ENCODE data around the gene CREB5.

Gene CREB5

DNA sequence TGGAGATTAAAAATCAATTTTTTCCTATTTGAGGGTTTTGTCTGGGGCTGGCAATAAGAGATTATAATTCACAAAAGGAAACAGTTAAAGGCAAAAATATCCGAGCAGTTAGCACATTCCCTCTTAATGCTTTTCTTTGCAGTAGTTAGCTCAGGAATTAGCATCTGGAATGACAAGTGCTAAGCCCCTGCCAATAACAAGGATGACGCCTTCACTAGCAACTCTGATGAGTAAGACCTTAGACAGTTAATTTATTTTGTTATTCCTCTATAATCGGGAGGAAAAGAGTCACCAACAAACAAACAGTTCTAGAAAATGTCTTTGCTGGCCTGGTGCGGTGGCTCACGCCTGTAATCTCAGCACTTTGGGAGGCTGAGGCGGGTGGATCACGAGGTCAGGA is 394.5 kb downstream of the CREB5 start:
- no peaks in the 10 kb centered on the region for H3K27me3 ChIP-seq (ENCODE audit: control insufficient read depth, insufficient read depth, low read length)
- H3K79me2 ChIP-seq, result no peaks in the 10 kb centered on the region
- no peaks in the 10 kb centered on the region for H3K36me3 ChIP-seq (ENCODE audit: control insufficient read depth, insufficient read depth, low read length)
- no peak overlapping the region for H2AFZ ChIP-seq
- H3K27ac ChIP-seq, result no peak overlapping the region
- TF ChIP-seq, protein P1, sequence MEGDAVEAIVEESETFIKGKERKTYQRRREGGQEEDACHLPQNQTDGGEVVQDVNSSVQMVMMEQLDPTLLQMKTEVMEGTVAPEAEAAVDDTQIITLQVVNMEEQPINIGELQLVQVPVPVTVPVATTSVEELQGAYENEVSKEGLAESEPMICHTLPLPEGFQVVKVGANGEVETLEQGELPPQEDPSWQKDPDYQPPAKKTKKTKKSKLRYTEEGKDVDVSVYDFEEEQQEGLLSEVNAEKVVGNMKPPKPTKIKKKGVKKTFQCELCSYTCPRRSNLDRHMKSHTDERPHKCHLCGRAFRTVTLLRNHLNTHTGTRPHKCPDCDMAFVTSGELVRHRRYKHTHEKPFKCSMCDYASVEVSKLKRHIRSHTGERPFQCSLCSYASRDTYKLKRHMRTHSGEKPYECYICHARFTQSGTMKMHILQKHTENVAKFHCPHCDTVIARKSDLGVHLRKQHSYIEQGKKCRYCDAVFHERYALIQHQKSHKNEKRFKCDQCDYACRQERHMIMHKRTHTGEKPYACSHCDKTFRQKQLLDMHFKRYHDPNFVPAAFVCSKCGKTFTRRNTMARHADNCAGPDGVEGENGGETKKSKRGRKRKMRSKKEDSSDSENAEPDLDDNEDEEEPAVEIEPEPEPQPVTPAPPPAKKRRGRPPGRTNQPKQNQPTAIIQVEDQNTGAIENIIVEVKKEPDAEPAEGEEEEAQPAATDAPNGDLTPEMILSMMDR (IDR thresholded peaks at IDR 0.05), result no peak
- no peaks in the 10 kb centered on the region for H3K4me1 ChIP-seq
- H3K4me3 ChIP-seq (ENCODE audit: low read depth, low read length), result no peak overlapping the region
- no peaks in the 10 kb centered on the region for H3K9me3 ChIP-seq (ENCODE audit: control insufficient read depth, low read length)
- no peak overlapping the region for H3K4me2 ChIP-seq (ENCODE audit: low read length)
- H3K9ac ChIP-seq, result no peak overlapping the region

DNA sequence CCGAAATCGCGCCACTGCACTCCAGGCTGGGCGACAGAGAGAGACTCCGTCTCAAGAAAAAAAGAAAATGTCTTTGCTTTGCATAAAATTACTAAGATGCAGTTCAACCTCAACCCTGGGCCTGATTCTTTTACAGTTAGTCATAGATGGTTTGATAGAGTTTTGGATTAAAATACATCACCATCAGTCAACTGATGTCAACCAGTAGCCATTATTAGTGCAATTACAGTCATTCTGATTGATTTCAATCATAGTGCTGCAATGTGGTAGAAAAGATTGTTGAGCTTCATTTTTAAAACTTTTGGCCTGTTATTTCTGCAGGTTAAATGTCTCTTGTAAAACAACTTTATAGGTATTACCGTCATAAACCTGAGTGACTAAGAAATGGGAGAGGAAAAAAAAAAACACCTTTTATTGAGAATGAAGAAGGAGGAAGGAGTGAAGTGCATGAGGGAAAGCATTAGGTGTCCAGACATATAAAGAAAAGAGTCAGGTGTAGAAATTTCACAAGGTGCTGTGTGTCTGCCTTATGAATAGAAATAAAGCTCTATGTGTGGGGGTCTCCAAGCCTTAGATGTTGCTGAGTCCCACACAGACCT is 395.2 kb downstream of the CREB5 start:
- Histone ChIP-seq H3K9ac (no peak overlapping the region), H2AFZ (no peak overlapping the region), H3K9me3 (ENCODE audit: control insufficient read depth, low read length) (no peaks in the 10 kb centered on the region), H3K4me3 (ENCODE audit: low read depth, low read length) (no peak overlapping the region), H3K4me2 (ENCODE audit: low read length) (no peak overlapping the region), H3K79me2 (no peaks in the 10 kb centered on the region), H3K4me1 (no peaks in the 10 kb centered on the region), H3K36me3 (ENCODE audit: control insufficient read depth, insufficient read depth, low read length) (no peaks in the 10 kb centered on the region), H3K27me3 (ENCODE audit: control insufficient read depth, insufficient read depth, low read length) (no peaks in the 10 kb centered on the region), H3K27ac (no peak overlapping the region)
- TF ChIP-seq, protein P1 (IDR thresholded peaks at IDR 0.05), result no peak

DNA sequence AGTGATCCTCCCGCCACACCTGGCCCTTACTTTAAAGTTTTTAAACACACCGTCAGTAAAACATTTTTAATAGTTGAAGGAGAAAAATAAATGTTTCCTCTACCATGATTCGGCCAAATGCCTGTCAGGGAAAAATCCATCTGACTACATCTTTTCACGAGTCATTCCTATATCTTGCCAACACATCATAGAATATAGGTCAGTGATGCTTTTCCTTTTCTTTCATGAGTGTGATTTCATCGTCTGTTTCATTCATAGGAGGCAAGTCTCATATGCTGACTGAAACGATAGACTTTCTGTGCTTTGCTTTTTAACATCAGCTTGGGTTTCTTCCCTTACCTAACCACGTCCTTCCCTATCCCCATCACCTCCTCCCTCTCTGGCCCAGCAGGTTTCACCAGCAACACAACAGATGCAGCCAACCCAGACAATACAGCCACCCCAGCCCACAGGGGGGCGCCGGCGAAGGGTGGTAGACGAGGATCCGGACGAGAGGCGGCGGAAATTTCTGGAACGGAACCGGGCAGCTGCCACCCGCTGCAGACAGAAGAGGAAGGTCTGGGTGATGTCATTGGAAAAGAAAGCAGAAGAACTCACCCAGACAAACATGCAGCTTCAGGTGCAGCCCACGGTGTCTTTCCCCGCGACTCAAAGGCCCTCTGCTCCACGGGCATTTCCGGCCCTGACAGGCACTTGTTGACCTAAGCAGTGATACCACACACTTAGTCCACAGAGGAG is 396.6 kb downstream of the CREB5 start:
- no peaks in the 10 kb centered on the region for H3K9me3 ChIP-seq (ENCODE audit: control insufficient read depth, low read length)
- no peaks in the 10 kb centered on the region for H3K27me3 ChIP-seq (ENCODE audit: control insufficient read depth, insufficient read depth, low read length)
- no peak overlapping the region for H3K4me2 ChIP-seq (ENCODE audit: low read length)
- no peaks in the 10 kb centered on the region for H3K4me1 ChIP-seq
- TF ChIP-seq, protein P1 (IDR thresholded peaks at IDR 0.05), result no peak
- H3K9ac ChIP-seq, result no peak overlapping the region
- no peak overlapping the region for H2AFZ ChIP-seq
- H3K27ac ChIP-seq, result no peak overlapping the region
- H3K79me2 ChIP-seq, result no peaks in the 10 kb centered on the region
- no peak overlapping the region for H3K4me3 ChIP-seq (ENCODE audit: low read depth, low read length)
- no peaks in the 10 kb centered on the region for H3K36me3 ChIP-seq (ENCODE audit: control insufficient read depth, insufficient read depth, low read length)

DNA sequence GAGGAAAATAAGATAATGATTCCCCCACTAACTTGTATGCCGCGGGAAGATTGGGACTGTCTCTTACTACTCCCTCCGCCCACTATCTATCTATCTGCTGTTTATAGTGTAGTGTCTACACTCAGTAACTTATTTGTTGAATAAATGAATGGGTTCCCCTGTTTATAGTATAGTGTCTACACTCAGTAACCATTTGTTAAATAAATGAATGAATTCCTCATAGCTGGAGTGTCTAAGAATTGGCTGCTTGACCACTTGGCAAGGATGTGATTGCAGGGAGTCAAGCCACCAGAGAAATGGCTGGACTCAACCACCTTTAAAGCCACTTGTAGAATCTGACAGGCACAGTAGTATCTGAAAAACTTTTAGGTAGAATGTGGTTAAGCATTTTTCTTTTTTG is 398.7 kb downstream of the CREB5 start:
- H3K9me3 ChIP-seq (ENCODE audit: control insufficient read depth, low read length), result no peaks in the 10 kb centered on the region

More for the DNA sequence above, 398.7 kb downstream of the CREB5 start:
- no peak overlapping the region for H2AFZ ChIP-seq
- no peaks in the 10 kb centered on the region for H3K79me2 ChIP-seq
- no peak overlapping the region for H3K27ac ChIP-seq
- no peak overlapping the region for H3K4me3 ChIP-seq (ENCODE audit: low read depth, low read length)
- H3K9ac ChIP-seq, result no peak overlapping the region
- no peak overlapping the region for H3K4me2 ChIP-seq (ENCODE audit: low read length)
- no peaks in the 10 kb centered on the region for H3K36me3 ChIP-seq (ENCODE audit: control insufficient read depth, insufficient read depth, low read length)
- TF ChIP-seq, protein P1 (IDR thresholded peaks at IDR 0.05), result no peak
- H3K27me3 ChIP-seq (ENCODE audit: control insufficient read depth, insufficient read depth, low read length), result no peaks in the 10 kb centered on the region
- no peaks in the 10 kb centered on the region for H3K4me1 ChIP-seq
